T-cell (primary cell): ENCODE results near the gene TTYH2. TPM values are rescaled to one million over a fixed set of nuclear protein-coding genes. Genes with fewer than 3 reads are reported as not detected.

Experiments used
- ATAC-seq, 4 experiments: fragments of 200-7000 bp in 3 of 4; fragments of 150-1000 bp in 1 of 4; cut with Tn5 transposase; replicated peaks in 1 of 4; 1 replicate in 3 of 4; 2 replicates in 1 of 4; pipeline ENCODE4 v1.10.0; 2021; ENCODE audit warnings: moderate library complexity in 3 of 4, mild to moderate bottlenecking in 2 of 4, moderate number of reproducible peaks in 1 of 4
- CTCF ChIA-PET, 2 donors: fragments of 300-600 bp; sonication (Branson Sonifier 250); formaldehyde crosslinking; loops; one replicate each; lab custom pipeline; 2022; ENCODE audit warnings: antibody characterized with exemption in 2 of 2; lab: Charles Lee
- POLR2A ChIA-PET, 2 donors: fragments of 300-600 bp; sonication (Branson Sonifier 250); formaldehyde crosslinking; loops; one replicate each; lab custom pipeline; 2022; ENCODE audit warnings: antibody characterized with exemption in 2 of 2; lab: Charles Lee
- DNase-seq, 35 experiments: peaks; one replicate each; pipeline versions ENCODE4 v3.0.0 to v3.0.0-alpha.2; 2013 to 2023
- H3K27ac ChIP-seq: one replicate; pipeline ENCODE4 v1.5.1; 2013; ENCODE audit warnings: low read length
- H3K27me3 ChIP-seq, 2 experiments: replicated peaks in 1 of 2; 1 replicate in 1 of 2; 2 replicates in 1 of 2; pipeline versions ENCODE4 v1.6.1 to v1.7.0; 2013; ENCODE audit warnings: low read length in 1 of 2, mixed read lengths in 1 of 2; ENCODE audit not compliant: control insufficient read depth in 2 of 2, insufficient read depth in 2 of 2; ENCODE audit errors: extremely low read depth in 1 of 2
- H3K36me3 ChIP-seq, 2 donors: 1 replicate in 1 of 2; 2 replicates in 1 of 2; pipeline versions ENCODE4 v1.6.1 to v1.7.0; 2013; ENCODE audit warnings: low read length in 1 of 2; ENCODE audit not compliant: control insufficient read depth in 2 of 2, insufficient read depth in 1 of 2; ENCODE audit errors: extremely low read depth in 1 of 2
- H3K4me1 ChIP-seq, 2 experiments: 1 replicate in 1 of 2; 2 replicates in 1 of 2; pipeline versions ENCODE4 v1.6.1 to v1.7.0; 2013; ENCODE audit warnings: low read length in 2 of 2, mixed read lengths in 1 of 2; ENCODE audit not compliant: insufficient read depth in 2 of 2, control insufficient read depth in 1 of 2; ENCODE audit errors: extremely low read depth in 1 of 2
- H3K4me3 ChIP-seq, 2 donors: 1 replicate in 1 of 2; 2 replicates in 1 of 2; pipeline versions ENCODE4 v1.5.1 to v1.7.0; 2013; ENCODE audit warnings: mild to moderate bottlenecking in 2 of 2, low read length in 1 of 2, moderate library complexity in 1 of 2; ENCODE audit not compliant: control insufficient read depth in 1 of 2; ENCODE audit errors: extremely low read depth in 1 of 2
- H3K9me3 ChIP-seq: 2 replicates; pipeline ENCODE4 v1.7.0; 2013
- H3K27ac Mint-ChIP-seq, 2 donors: one replicate each; pipeline ENCODE4 v1.8.0; 2020 to 2021; ENCODE audit warnings: mild to moderate bottlenecking in 2 of 2, mixed read lengths in 2 of 2
- H3K27me3 Mint-ChIP-seq, 2 donors: one replicate each; pipeline ENCODE4 v1.8.0; 2021 to 2022; ENCODE audit warnings: mixed read lengths in 2 of 2
- H3K36me3 Mint-ChIP-seq: one replicate; pipeline ENCODE4 v1.8.0; 2021; ENCODE audit warnings: mixed read lengths
- H3K4me1 Mint-ChIP-seq, 3 donors: one replicate each; pipeline ENCODE4 v1.8.0; 2020 to 2022; ENCODE audit warnings: mixed read lengths in 3 of 3, mild to moderate bottlenecking in 1 of 3
- H3K4me3 Mint-ChIP-seq, 3 donors: one replicate each; pipeline ENCODE4 v1.8.0; 2020 to 2022; ENCODE audit warnings: mild to moderate bottlenecking in 3 of 3, mixed read lengths in 3 of 3, moderate library complexity in 3 of 3
- H3K9me3 Mint-ChIP-seq, 3 donors: one replicate each; pipeline ENCODE4 v1.8.0; 2020 to 2022; ENCODE audit warnings: mixed read lengths in 3 of 3
- WGBS: methylation state at CpG from one replicate; pipeline ENCODE4 v1.1.5; 2013; ENCODE audit warnings: missing lambda C conversion rate; ENCODE audit not compliant: insufficient coverage; 5-methylcytosine and 5-hydroxymethylcytosine counted together
- total RNA-seq, 35 experiments: library from RNA in 6 of 35; stranded (reverse) in 6 of 35; fragments of 120-200 nt in 1 of 35; gene quantifications; one replicate each; pipeline versions ENCODE4 v1.2.1 to v1.2.4 and lab custom pipeline; 2013 to 2026

Gene TTYH2
- total RNA-seq, 5 donors from 2014 or later (not counting 1 experiment from before 2014, with no cell fraction given) = 10.0 to 21.7 (median 16.0) TPM

DNA sequence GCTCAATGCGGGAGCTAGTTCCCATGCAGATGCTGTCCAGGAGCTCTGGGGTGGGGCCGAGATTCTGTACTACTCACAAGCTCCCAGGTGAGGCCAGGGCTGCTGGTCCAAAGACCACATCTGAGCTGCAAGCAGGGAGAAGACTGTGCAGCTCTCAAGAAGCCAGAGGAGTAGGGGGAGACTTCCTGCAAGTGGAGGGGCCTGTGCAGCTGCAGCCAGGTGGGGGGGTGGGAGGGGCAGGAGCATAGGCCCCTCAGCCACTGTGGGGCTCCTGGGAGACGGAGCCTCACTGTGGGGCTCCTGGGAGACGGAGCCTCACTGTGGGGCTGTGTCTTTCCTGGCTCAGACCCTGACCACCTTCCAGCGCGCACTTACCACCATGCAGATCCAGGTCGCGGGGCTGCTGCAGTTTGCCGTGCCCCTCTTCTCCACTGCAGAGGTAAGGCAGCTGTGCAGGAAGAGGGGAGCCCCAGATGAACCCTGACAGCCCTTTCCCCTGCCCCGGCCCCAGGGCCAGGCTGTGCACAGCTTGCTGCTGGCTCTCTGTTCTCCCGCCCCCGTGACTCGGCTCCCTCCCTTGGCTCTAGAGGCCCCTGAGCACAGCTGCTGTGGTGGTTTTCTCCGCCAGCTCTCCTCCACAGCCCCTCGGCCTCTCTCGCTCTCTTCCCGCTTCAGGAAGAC lies 36.4 kb downstream of the TTYH2 start:
- Histone ChIP-seq H3K27ac (no peak overlapping the region), H3K27me3 (no peaks in the 10 kb centered on the region), H3K4me3 (no peak overlapping the region), H3K9me3 (no peaks in the 10 kb centered on the region), H3K4me1 (no peaks in the 10 kb centered on the region), H3K36me3 (peaks cover 0 to 4% of the 10 kb centered on the region in 2 donors)
- 35% methylated on average over 15 of the region's 17 CpGs for WGBS
- Mint-ChIP-seq H3K9me3 (no peaks in the 10 kb centered on the region), H3K27me3 (no peaks in the 10 kb centered on the region), H3K4me1 (peaks cover 0 to 2% (median 0%) of the 10 kb centered on the region in 3 donors), H3K36me3 (peaks cover 13% of the 10 kb centered on the region), H3K27ac (no peak overlapping the region), H3K4me3 (no peak overlapping the region)
- POLR2A ChIA-PET = interaction anchor here in 1 of 2 donors (0.6 kb wide), 1 partner anchor 207 kb away, joined by 4 read pairs; no protein-coding TSS in a partner anchor
- CTCF ChIA-PET = interaction anchor here in 1 of 2 donors (0.6 kb wide), 1 partner anchor 12 kb away, joined by 5 read pairs; no protein-coding TSS in a partner anchor
- ATAC-seq = no peak
- no peak for DNase-seq

DNA sequence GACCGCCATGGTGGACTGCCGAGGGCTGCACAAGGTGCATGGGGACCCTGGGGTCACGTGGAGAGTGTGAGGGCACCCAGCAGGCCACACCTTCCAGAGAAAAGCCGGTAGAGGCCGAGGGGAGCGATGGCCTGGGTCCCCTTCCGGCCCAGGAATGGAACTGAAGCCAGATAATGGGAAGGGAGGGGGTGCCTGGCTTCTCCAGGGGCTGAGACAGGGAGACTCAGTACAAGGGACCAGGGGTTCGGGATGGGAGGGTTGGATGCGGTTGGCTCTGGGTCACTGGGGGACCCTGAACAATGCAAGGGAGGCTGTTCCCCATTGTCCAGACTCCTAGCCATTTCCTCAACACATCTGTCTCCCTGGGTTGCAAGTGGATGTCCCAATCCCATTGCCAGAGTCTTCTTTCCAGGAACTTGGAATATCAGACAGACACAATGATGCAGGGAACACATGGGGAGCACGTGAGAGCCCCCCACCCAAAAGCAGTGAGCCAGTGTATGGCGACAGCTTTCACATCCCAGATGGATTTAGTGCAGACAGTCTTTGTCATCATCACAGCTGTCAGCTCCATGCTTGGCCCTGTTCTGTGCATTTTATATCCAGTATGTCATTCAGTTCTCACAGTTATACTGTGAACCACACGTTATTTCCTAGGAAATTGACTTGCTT lies 37.1 kb downstream of the TTYH2 start:
- Mint-ChIP-seq H3K36me3 (peaks cover 13% of the 10 kb centered on the region), H3K27me3 (no peaks in the 10 kb centered on the region), H3K27ac (no peak overlapping the region), H3K4me3 (no peak overlapping the region), H3K4me1 (peaks cover 0 to 2% (median 0%) of the 10 kb centered on the region in 3 donors), H3K9me3 (no peaks in the 10 kb centered on the region)
- DNase-seq = no peak
- ChIA-PET POLR2A (no interaction called here), CTCF (interaction anchor here in 1 of 2 donors (0.6 kb wide), 1 partner anchor 102 kb away, joined by 3 read pairs; no protein-coding TSS in a partner anchor)
- WGBS = 85% methylated on average over 10 of the region's 12 CpGs
- Histone ChIP-seq H3K9me3 (no peaks in the 10 kb centered on the region), H3K27ac (no peak overlapping the region), H3K27me3 (no peaks in the 10 kb centered on the region), H3K4me1 (no peaks in the 10 kb centered on the region), H3K4me3 (no peak overlapping the region), H3K36me3 (peaks cover 0 to 7% of the 10 kb centered on the region in 2 donors)
- no peak for ATAC-seq

DNA sequence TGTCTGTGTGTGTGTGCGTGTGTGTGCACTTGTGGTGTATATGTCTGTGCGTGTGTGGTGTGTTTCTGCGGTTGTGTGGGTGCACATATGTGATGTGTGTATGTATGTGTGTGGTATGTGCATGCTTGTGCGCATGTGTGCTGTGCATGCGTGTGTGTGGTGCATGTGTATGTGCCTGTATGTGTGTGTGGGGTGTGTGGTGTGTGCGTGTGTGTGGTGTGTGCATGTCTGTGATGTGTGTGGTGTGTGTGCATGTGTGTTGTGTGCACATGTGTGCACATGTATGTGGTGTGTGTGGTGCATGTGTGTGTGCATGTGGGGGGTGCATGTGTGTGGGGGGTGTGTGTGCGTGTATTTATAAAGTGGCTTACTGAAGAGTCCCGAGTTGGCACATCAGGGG lies 37.7 kb downstream of the TTYH2 start:
- ATAC-seq (no peak), DNase-seq (no peak)
- H3K27me3 ChIP-seq = no peaks in the 10 kb centered on the region
- H3K27ac ChIP-seq = no peak overlapping the region
- Mint-ChIP-seq H3K4me1 (peaks cover 0 to 2% (median 0%) of the 10 kb centered on the region in 3 donors), H3K27ac (no peak overlapping the region), H3K4me3 (no peak overlapping the region), H3K36me3 (peaks cover 13% of the 10 kb centered on the region), H3K27me3 (no peaks in the 10 kb centered on the region), H3K9me3 (no peaks in the 10 kb centered on the region)
- no peaks in the 10 kb centered on the region for H3K9me3 ChIP-seq
- CTCF ChIA-PET = no interaction called here
- no peaks in the 10 kb centered on the region for H3K4me1 ChIP-seq
- H3K36me3 ChIP-seq = peaks cover 0 to 7% of the 10 kb centered on the region in 2 donors
- WGBS = 97% methylated on average over 6 of the region's 8 CpGs
- POLR2A ChIA-PET = no interaction called here
- no peak overlapping the region for H3K4me3 ChIP-seq

DNA sequence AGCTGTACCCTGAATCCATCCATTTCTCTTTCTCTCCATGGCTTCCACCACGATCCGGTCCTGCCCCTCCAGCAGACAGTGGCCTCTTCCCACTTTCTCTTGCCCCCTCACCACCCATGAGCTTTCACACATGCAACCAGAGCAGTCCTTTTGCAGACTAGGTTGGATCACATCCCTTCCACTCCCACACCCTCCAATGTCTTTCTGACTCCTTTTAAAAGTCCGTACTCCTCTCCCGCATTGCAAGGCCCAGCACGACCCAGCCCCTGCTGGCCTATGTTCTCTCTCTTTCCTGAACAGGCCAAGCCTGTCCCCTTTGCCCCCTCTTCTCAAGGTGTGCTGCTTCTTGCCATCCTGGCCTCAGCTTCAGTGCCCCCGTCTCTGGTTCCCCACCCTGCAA lies 38.2 kb downstream of the TTYH2 start:
- ATAC-seq (no peak), DNase-seq (no peak)
- H3K36me3 Mint-ChIP-seq = peaks cover 10% of the 10 kb centered on the region
- H3K27ac ChIP-seq = no peak overlapping the region
- H3K36me3 ChIP-seq = peaks cover 0 to 11% of the 10 kb centered on the region in 2 donors
- no peaks in the 10 kb centered on the region for H3K9me3 ChIP-seq
- H3K27me3 Mint-ChIP-seq = no peaks in the 10 kb centered on the region
- H3K4me3 ChIP-seq = no peak overlapping the region
- over 99% methylated on average over 6 of the region's 6 CpGs for WGBS
- no peaks in the 10 kb centered on the region for H3K9me3 Mint-ChIP-seq
- ChIA-PET CTCF (no interaction called here), POLR2A (no interaction called here)
- H3K4me1 ChIP-seq = no peaks in the 10 kb centered on the region
- no peak overlapping the region for H3K4me3 Mint-ChIP-seq
- no peaks in the 10 kb centered on the region for H3K27me3 ChIP-seq
- H3K27ac Mint-ChIP-seq = no peak overlapping the region
- H3K4me1 Mint-ChIP-seq = peaks cover 0 to 2% (median 0%) of the 10 kb centered on the region in 3 donors

DNA sequence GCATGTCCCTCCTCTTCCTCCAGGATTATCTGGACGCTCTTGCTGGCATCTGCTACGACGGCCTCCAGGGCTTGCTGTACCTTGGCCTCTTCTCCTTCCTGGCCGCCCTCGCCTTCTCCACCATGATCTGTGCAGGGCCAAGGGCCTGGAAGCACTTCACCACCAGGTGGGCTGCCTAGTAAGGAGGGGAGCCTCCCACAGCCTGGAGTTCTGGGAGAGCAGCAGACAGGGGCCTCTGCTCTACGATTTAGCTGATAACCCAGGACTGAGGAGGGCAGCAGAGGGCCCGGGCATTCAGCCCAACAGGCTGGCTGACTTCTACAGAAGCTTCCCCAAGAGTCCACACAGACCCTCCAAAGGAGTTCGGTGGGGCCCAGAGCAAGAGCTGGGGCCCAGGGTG lies 38.8 kb downstream of the TTYH2 start:
- Histone ChIP-seq H3K4me1 (no peaks in the 10 kb centered on the region), H3K4me3 (no peak overlapping the region), H3K9me3 (no peaks in the 10 kb centered on the region), H3K36me3 (peaks cover 0 to 11% of the 10 kb centered on the region in 2 donors), H3K27me3 (no peaks in the 10 kb centered on the region), H3K27ac (no peak overlapping the region)
- Mint-ChIP-seq H3K27ac (no peak overlapping the region), H3K27me3 (no peaks in the 10 kb centered on the region), H3K9me3 (no peaks in the 10 kb centered on the region), H3K4me1 (peaks cover 0 to 2% (median 0%) of the 10 kb centered on the region in 3 donors), H3K36me3 (peaks cover 9% of the 10 kb centered on the region), H3K4me3 (no peak overlapping the region)
- POLR2A ChIA-PET = no interaction called here
- 87% methylated on average over 3 of the region's 8 CpGs for WGBS
- DNase-seq (no peak), ATAC-seq (no peak)
- CTCF ChIA-PET = no interaction called here

DNA sequence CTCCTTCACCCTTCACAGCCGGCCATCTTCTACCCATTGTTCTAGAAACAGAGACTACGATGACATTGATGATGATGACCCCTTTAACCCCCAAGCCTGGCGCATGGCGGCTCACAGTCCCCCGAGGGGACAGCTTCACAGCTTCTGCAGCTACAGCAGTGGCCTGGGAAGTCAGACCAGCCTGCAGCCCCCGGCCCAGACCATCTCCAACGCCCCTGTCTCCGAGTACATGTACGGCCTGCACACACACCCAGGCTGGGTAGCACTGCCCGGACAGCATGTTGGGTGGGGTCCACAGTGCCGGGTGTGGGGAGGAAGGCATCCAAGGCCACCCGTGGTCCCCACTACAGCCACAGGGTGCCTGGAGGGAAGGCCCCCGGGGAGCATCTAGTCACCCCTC lies 39.7 kb downstream of the TTYH2 start:
- Mint-ChIP-seq H3K9me3 (no peaks in the 10 kb centered on the region), H3K36me3 (peaks cover 9% of the 10 kb centered on the region), H3K27me3 (no peaks in the 10 kb centered on the region), H3K4me3 (no peak overlapping the region), H3K27ac (no peak overlapping the region), H3K4me1 (peaks cover 0 to 2% (median 0%) of the 10 kb centered on the region in 3 donors)
- ChIA-PET CTCF (no interaction called here), POLR2A (no interaction called here)
- DNase-seq (no peak), ATAC-seq (no peak)
- Histone ChIP-seq H3K27ac (no peak overlapping the region), H3K9me3 (no peaks in the 10 kb centered on the region), H3K27me3 (no peaks in the 10 kb centered on the region), H3K4me3 (no peak overlapping the region), H3K36me3 (peaks cover 0 to 11% of the 10 kb centered on the region in 2 donors), H3K4me1 (no peaks in the 10 kb centered on the region)
- 85% methylated on average over 10 of the region's 13 CpGs for WGBS
